Spleen (tissue), 7 donors: Measurements from ENCODE around the gene SV2B.

Source experiments
- CTCF ChIP-seq, 11 experiments: fragments of 200-600 bp in 7 of 11; fragments of 450-650 bp in 4 of 11; sonication (generic) in 4 of 11; IDR thresholded peaks in 8 of 11; conservative IDR thresholded peaks in 3 of 11; 1 replicate in 7 of 11; 2 replicates in 4 of 11; pipeline versions ENCODE4 v1.4.0 to v1.8.0; 2016 to 2021; ENCODE audit warnings: antibody characterized with exemption in 11 of 11, inconsistent platforms in 4 of 11, mild to moderate bottlenecking in 1 of 11
- POLR2AphosphoS5 ChIP-seq, 3 donors: sonication (generic); formaldehyde crosslinking; IDR thresholded peaks; one replicate each; pipeline ENCODE4 v1.5.1; 2017; ENCODE audit warnings: antibody characterized with exemption in 3 of 3
- donor health status: DM: no; HTN: no; CAD: no; lungs with moderate emphysema.
- donor health status: DM: no; HTN: no; CAD: no.
- donor health status: DM: no; HTN: no; CAD: no.

GRCh38 chr15:91348752-91349500, 248.9 kb downstream of the SV2B start:
- no peak for TF ChIP-seq CTCF (IDR thresholded peaks at IDR 0.05 in 8 of 11, conservative IDR thresholded peaks at IDR 0.05 in 3 of 11)
- TF ChIP-seq POLR2AphosphoS5 (IDR thresholded peaks at IDR 0.05): no peak
